Endothelial cell of umbilical vein (primary cell): ENCODE measurements around the gene CGNL1. TPM values are rescaled to one million over a fixed set of nuclear protein-coding genes. Genes with fewer than 3 reads are reported as not detected.

ENCODE experiments used
- BruUV-seq: library from RNA; stranded (reverse); fragments of 400-500 nt; replicated peaks from 2 replicates; lab custom pipeline; 2021; lab: Mats Ljungman, UMichigan
- CTCF ChIA-PET: fragments of 300-600, 350-600 bp; sonication (Branson Sonifier 250); formaldehyde crosslinking; loops from one replicate; lab custom pipeline; 2021; ENCODE audit warnings: antibody characterized with exemption, inconsistent platforms; lab: Charles Lee
- POLR2A ChIA-PET: fragments of 300-600, 350-600 bp; sonication (Branson Sonifier 250); formaldehyde crosslinking; loops from one replicate; lab custom pipeline; 2021; ENCODE audit warnings: antibody characterized with exemption, inconsistent platforms; lab: Charles Lee
- DNase-seq: peaks from one replicate; pipeline ENCODE4 v3.0.0-alpha.2; 2011; ENCODE audit warnings: low read depth, low spot score
- FAIRE-seq: peaks from 2 replicates; lab custom pipeline; 2011; peaks lifted over from hg19 to GRCh38; lab: Jason Lieb, UNC
- H2AFZ ChIP-seq: 2 replicates; pipeline ENCODE4 v1.6.0; 2012; ENCODE audit warnings: low read depth, low read length, control low read depth, inconsistent platforms
- H3K27ac ChIP-seq: 2 replicates; pipeline ENCODE4 v1.5.1; 2011; ENCODE audit warnings: low read depth, mild to moderate bottlenecking, control low read depth, low read length, moderate library complexity; ENCODE audit not compliant: insufficient read depth
- H3K27me3 ChIP-seq, 2 experiments: 2 replicates each; pipeline versions ENCODE4 v1.6.0 to v1.6.1; 2011; ENCODE audit warnings: low read length in 2 of 2, mixed read lengths in 1 of 2; ENCODE audit not compliant: control insufficient read depth in 2 of 2, insufficient read depth in 2 of 2
- H3K36me3 ChIP-seq, 2 experiments: 2 replicates in 1 of 2; 3 replicates in 1 of 2; pipeline ENCODE4 v1.5.1; 2011; ENCODE audit warnings: low read length in 2 of 2, mild to moderate bottlenecking in 1 of 2, moderate library complexity in 1 of 2; ENCODE audit not compliant: control insufficient read depth in 2 of 2, insufficient read depth in 2 of 2; ENCODE audit errors: extremely low read depth in 1 of 2
- H3K4me1 ChIP-seq: 3 replicates; pipeline ENCODE4 v1.5.1; 2011; ENCODE audit warnings: mild to moderate bottlenecking, low read length; ENCODE audit not compliant: control insufficient read depth, insufficient read depth; ENCODE audit errors: extremely low read depth
- H3K4me2 ChIP-seq: 2 replicates; pipeline ENCODE4 v1.6.1; 2011; ENCODE audit warnings: low read length, control low read depth, mixed read lengths; ENCODE audit not compliant: insufficient read depth
- H3K4me3 ChIP-seq, 3 experiments: fragments of 200-600 bp in 1 of 3; sonication (generic), shearing (Covaris generic) in 1 of 3; replicated peaks in 1 of 3; 2 replicates each; pipeline ENCODE4 v1.5.1; 2011 to 2016; ENCODE audit warnings: control low read depth in 3 of 3, low read length in 3 of 3, mild to moderate bottlenecking in 2 of 3, inconsistent platforms in 1 of 3, low read depth in 1 of 3, moderate library complexity in 1 of 3; ENCODE audit not compliant: insufficient read depth in 1 of 3
- H3K79me2 ChIP-seq: 2 replicates; pipeline ENCODE4 v1.6.0; 2012; ENCODE audit warnings: low read length, inconsistent platforms; ENCODE audit not compliant: control insufficient read depth, insufficient read depth
- H3K9ac ChIP-seq: replicated peaks from 2 replicates; pipeline ENCODE3; 2011; ENCODE audit warnings: low read length, control low read depth; ENCODE audit not compliant: insufficient read depth; ENCODE audit errors: extremely low read depth
- H3K9me1 ChIP-seq: replicated peaks from 3 replicates; pipeline ENCODE4 v1.6.0; 2011; ENCODE audit warnings: mild to moderate bottlenecking, low read length; ENCODE audit not compliant: control insufficient read depth, insufficient read depth; ENCODE audit errors: extremely low read depth
- H3K9me3 ChIP-seq: replicated peaks from 2 replicates; pipeline ENCODE4 v1.5.1; 2012; ENCODE audit warnings: low read length, inconsistent platforms; ENCODE audit not compliant: control insufficient read depth, insufficient read depth
- H4K20me1 ChIP-seq: replicated peaks from 2 replicates; pipeline ENCODE3; 2011; ENCODE audit warnings: mild to moderate bottlenecking, low read length; ENCODE audit not compliant: control insufficient read depth, insufficient read depth; ENCODE audit errors: extremely low read depth
- EZH2 ChIP-seq: IDR thresholded peaks from 2 replicates; pipeline ENCODE4 v1.6.1; 2012; ENCODE audit warnings: borderline replicate concordance, low read depth, mild to moderate bottlenecking, moderate library complexity, low read length, inconsistent platforms; ENCODE audit not compliant: severe bottlenecking
- FOS ChIP-seq: IDR thresholded peaks from 2 replicates; pipeline ENCODE4 v1.6.1; 2011; ENCODE audit warnings: mild to moderate bottlenecking, low read length, moderate library complexity, borderline replicate concordance; ENCODE audit not compliant: insufficient read depth
- GATA2 ChIP-seq: IDR thresholded peaks from 2 replicates; pipeline ENCODE4 v1.7.0; 2011; ENCODE audit warnings: low read depth, mild to moderate bottlenecking, moderate library complexity, mixed read lengths, low read length; ENCODE audit not compliant: insufficient read length, insufficient read depth
- JUN ChIP-seq: IDR thresholded peaks from 2 replicates; pipeline ENCODE4 v1.6.1; 2011; ENCODE audit warnings: borderline replicate concordance, low read depth; ENCODE audit not compliant: insufficient read length, insufficient read depth
- MYC ChIP-seq: IDR thresholded peaks from one replicate; pipeline ENCODE4 v1.6.1; 2011; ENCODE audit warnings: mild to moderate bottlenecking, low read depth, low read length
- POLR2A ChIP-seq: IDR thresholded peaks from 2 replicates; pipeline ENCODE4 v1.6.1; 2012; ENCODE audit warnings: low read depth, mild to moderate bottlenecking, control low read depth, low read length
- POLR2AphosphoS5 ChIP-seq: IDR thresholded peaks from 2 replicates; pipeline ENCODE4 v1.6.1; 2012; ENCODE audit warnings: low read depth, mild to moderate bottlenecking, control low read depth, low read length, moderate library complexity; ENCODE audit not compliant: insufficient read depth
- dilution Hi-C: fragments of 300-500 bp; cut with MboI; formaldehyde crosslinking; loops from one replicate; pipeline ENCODE4 v1.15.0; 2019; ENCODE audit warnings: low sequenced_read_pairs; ENCODE audit not compliant: extremely low pct_ligation_motif_present
- intact Hi-C: fragments of 100-400 bp; cut with micrococcal nuclease; formaldehyde crosslinking; loops from one replicate; pipeline ENCODE4 v1.10.0; 2022
- polyA plus RNA-seq, 4 experiments: library from polyadenylated mRNA; depleted of rRNA in 3 of 4; stranded (reverse) in 3 of 4; unstranded in 1 of 4; fragments of >200 nt; gene quantifications; 2 replicates each; pipeline versions ENCODE4 v1.2.1 to v1.2.3, GENCODE V29; 2011 to 2012; ENCODE audit warnings: missing spikeins in 1 of 4
- total RNA-seq: library from RNA; stranded (reverse); gene quantifications from 2 replicates; pipeline ENCODE4 v1.2.3, GENCODE V29; 2021
- TF ChIP-seq, protein P1 (sequence below), 2 donors: IDR thresholded peaks; 1 replicate in 1 of 2; 2 replicates in 1 of 2; pipeline ENCODE4 v1.5.1; 2011; ENCODE audit warnings: low read length in 2 of 2, mild to moderate bottlenecking in 2 of 2, moderate library complexity in 2 of 2, control low read depth in 1 of 2, inconsistent platforms in 1 of 2, low read depth in 1 of 2; ENCODE audit not compliant: insufficient read depth in 1 of 2; ENCODE audit errors: extremely low read depth in 1 of 2
- TF ChIP-seq, protein P2 (sequence below): IDR thresholded peaks from 2 replicates; pipeline ENCODE4 v1.6.1; 2011; ENCODE audit not compliant: insufficient read depth, insufficient read length

Gene CGNL1
- total and polyA plus RNA-seq, 2 donors (not counting 3 experiments of a cell fraction or from before 2014, with no cell fraction given), result 6.9 to 27.1 TPM

DNA sequence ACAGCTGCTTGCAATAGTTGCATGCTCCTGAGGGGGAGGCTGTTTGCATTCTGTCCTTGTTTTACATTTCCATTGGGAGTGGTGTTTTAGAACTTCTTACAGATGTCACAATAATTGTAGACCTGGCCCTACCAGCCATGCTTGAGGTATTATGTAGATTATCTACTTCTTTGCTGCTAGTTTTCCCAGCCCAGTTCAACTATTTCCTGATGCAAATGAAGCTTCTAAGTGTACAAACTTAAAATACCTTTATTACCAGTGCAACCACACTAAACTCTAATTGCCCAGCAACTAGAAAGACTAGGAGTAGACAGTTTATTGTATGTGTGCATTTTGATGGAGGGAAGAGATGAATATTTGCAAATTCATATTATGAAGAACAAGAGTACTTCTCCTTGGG is 110.5 kb downstream of the CGNL1 start:
- CTCF ChIA-PET, result interaction anchor here (0.7 to 2.3 kb wide), 4 partner anchors 9 to 59 kb away, joined by 3 to 8 read pairs (median 6); no protein-coding TSS in a partner anchor
- H3K79me2 ChIP-seq, result no peaks in the 10 kb centered on the region
- dilution Hi-C loops, result no loop called here
- TF ChIP-seq, protein P1, sequence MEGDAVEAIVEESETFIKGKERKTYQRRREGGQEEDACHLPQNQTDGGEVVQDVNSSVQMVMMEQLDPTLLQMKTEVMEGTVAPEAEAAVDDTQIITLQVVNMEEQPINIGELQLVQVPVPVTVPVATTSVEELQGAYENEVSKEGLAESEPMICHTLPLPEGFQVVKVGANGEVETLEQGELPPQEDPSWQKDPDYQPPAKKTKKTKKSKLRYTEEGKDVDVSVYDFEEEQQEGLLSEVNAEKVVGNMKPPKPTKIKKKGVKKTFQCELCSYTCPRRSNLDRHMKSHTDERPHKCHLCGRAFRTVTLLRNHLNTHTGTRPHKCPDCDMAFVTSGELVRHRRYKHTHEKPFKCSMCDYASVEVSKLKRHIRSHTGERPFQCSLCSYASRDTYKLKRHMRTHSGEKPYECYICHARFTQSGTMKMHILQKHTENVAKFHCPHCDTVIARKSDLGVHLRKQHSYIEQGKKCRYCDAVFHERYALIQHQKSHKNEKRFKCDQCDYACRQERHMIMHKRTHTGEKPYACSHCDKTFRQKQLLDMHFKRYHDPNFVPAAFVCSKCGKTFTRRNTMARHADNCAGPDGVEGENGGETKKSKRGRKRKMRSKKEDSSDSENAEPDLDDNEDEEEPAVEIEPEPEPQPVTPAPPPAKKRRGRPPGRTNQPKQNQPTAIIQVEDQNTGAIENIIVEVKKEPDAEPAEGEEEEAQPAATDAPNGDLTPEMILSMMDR (IDR thresholded peaks at IDR 0.05; ENCODE audit: extremely low read depth in 1 of 2, insufficient read depth in 1 of 2, low read depth in 1 of 2, low read length in 2 of 2), result no peak
- no peak for TF ChIP-seq POLR2AphosphoS5
- TF ChIP-seq GATA2, result no peak
- no peak for TF ChIP-seq JUN
- no peak for TF ChIP-seq MYC
- no peak for TF ChIP-seq FOS
- TF ChIP-seq POLR2A, result no peak
- no peak for TF ChIP-seq EZH2
- TF ChIP-seq, protein P2, sequence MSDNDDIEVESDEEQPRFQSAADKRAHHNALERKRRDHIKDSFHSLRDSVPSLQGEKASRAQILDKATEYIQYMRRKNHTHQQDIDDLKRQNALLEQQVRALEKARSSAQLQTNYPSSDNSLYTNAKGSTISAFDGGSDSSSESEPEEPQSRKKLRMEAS, result no peak
- intact Hi-C loops, result loop anchor here (2.0 to 5.0 kb wide), 2 partner anchors 20 to 40 kb away; no protein-coding TSS in a partner anchor
- BruUV-seq, result no TSS peak
- H2AFZ ChIP-seq, result no peak overlapping the region
- no peaks in the 10 kb centered on the region for H3K27me3 ChIP-seq
- H3K27ac ChIP-seq, result peak overlapping the region; percentile 56
- H4K20me1 ChIP-seq, result no peaks in the 10 kb centered on the region
- DNase-seq (no peak), FAIRE-seq (no peak)
- peaks cover 22% of the 10 kb centered on the region for H3K4me1 ChIP-seq
- no peak overlapping the region for H3K9ac ChIP-seq
- H3K4me3 ChIP-seq, result no peak overlapping the region
- H3K36me3 ChIP-seq, result no peaks in the 10 kb centered on the region
- H3K9me3 ChIP-seq, result no peaks in the 10 kb centered on the region
- POLR2A ChIA-PET, result no interaction called here
- H3K9me1 ChIP-seq, result no peaks in the 10 kb centered on the region
- no peak overlapping the region for H3K4me2 ChIP-seq
